Activated naive CD4-positive, alpha-beta T cell treated with anti-CD3 and anti-CD28 coated beads, Interleukin-2, amount 50 U/mL, for 16 hours (primary cell): ENCODE measurements around the gene TEAD1.

Experiments used
- DNase-seq: peaks from one replicate; pipeline ENCODE4 v3.0.0-alpha.2; 2020

The TEAD1 gene

DNA sequence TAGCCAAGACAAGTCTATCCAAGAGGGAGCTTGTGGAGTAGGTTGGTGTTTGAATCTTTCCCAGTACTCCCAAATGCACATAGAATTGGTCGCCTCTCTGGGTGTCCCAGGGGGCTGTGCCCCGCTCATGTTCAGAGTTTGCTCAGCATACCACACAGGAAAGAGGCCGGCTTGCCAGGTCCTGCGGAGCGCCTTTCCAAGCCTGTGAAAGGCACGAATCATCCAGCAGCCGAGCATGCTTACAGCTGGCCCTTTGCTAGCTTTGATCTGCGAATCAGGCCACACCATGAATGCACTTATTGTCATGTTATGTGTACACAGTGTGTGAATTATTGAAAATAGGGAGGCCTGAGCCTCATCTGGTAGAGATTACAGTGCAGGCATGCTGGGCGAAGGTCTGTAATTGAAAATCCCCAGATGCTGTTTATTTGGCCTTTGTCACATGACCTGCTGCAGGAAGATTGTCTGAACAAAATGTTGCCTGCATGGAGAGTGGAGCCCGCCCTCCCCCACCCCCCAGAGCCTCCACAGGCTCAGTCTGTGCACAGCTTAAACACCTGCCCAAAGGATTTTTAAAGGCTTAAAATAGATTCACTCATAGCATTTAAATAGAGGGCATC is 171.6 kb downstream of the TEAD1 start:
- DNase-seq: no peak

DNA sequence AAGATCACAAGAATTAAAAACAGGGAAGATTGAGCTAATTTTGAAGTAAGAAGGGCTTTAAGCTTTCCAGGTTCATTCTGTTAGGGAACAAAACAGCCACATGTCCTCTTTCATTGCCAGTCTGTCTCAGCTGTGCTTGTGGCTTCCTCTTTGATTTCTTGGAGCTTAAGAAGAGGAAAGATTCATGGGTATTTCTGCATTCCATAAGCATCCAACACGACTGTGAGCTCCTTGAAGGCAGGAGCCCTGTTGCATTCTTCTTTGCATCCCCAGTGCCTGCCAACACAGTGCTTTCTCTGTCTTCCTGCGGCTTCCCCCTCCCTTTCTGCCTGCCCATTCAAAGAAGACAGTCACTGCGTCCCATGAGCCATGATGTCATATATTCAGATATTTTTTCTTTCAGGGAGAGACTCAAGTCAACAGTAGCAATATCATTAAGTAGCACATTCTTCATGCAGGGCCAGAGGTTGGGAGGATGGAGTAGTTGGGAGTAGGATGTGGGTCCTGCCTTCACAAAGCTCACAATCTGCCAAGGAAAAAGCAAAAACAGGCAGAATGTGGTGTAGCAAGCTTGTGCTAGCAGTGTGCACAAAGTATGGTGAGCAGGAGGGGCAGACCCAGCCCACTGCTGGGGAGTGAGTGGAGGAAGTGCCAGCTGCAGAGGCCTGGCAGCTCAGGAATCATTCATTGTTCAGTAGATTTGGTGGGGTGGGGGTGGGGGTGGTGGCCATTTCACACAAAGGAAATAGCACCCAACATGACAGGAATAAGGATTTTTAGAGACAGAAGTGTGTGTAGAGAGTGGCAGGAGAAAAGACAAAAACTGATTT is 172.8 kb downstream of the TEAD1 start:
- DNase-seq: no peak

DNA sequence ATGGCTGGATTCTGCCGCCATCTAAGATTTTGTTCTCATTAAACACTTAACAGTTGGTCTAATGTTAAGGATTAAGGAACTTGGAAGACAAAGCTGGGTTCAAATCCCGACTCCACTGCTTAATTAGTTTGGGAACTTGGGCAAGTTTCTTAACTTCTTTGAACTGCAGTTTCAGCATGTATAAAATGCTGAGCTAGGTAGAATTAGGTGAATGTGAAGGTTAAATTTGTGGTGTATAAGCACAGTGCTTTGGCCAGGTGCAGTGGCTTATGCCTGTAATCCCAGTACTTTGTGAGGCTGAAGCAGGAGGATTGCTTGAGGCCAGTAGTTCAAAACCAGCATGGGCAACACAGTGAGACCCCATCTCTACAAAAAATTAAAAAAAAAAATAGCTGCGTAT is 174.2 kb downstream of the TEAD1 start:
- no peak for DNase-seq

DNA sequence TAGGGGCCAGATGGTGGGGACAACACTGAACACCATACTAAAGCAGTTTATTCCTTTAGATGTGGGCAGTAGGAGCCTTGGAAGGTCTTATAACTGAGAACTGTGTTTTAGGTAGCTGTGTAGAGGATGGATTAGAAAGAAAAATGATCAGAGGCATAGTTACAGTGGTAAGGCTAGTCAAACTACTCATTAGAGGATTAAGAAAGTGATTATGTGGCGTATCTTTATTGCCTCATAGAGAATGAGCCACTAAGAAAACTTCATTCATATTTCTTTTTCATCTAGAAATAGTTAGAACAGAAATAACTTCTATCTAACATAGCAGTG is 179.1 kb downstream of the TEAD1 start:
- DNase-seq: no peak

- no peak for DNase-seq
Measured at GRCh38 chr11:12853652-12854296, 179.6 kb downstream of the TEAD1 start.

DNA sequence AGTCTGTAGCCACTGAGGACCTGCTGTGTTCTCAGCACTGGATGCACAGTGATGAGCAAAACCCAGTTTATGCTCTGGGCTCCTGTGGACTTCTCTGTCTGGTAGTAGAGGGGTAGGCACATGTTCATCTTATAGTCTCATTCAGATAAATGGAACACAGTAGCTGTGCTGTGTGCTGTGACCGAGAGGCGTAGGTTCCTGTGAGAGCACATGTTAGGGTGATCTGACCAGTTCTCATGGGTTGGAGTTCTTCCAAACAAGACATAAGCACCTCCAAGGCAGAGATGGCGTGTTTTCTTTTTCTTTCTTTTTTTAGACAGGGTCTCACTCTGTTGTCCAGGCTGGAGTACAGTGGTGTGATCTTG is 180.1 kb downstream of the TEAD1 start:
- no peak for DNase-seq

DNA sequence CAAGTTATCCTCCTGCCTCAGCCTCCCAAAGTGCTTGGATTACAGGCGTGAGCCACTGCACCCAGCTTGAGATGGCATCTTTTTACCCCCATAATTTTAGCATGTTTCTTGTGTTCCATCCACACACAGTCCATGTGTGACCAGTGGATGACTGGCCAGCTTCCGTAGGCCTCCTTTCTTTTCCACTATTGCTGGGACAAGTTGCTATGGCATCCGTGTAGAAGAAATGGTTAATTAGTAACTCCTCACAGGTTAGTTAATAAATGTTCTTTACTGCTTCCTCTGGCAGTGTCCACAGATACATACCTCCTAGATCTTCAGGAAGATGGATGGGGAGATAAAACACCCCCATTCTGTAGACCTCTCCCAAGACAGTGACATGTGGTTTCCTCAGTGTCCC is 180.6 kb downstream of the TEAD1 start:
- DNase-seq: no peak

DNA sequence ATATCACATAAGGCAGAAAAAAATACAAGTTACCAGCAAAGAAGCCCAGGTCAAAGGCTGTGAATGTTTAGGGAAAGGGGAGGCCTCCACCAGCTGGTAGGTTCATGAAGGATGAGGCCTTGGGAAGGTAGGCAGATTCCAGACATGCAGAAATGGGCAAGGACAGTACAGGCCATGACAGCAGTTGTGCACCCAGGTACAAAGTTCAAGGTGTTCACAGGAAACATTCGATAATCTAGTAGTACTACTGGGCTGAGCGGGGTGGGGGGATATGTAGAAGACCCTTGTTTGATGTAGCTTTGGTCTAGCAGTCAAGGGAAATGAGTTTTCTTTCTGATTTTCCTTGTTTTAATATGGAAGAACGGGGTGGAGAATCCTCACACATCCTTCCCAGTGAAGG is 182.1 kb downstream of the TEAD1 start:
- no peak for DNase-seq

GRCh38 chr11:12857572-12857971 is 183.4 kb downstream of the TEAD1 start:
- no peak for DNase-seq

- no peak for DNase-seq
Measured at GRCh38 chr11:12859872-12860657, 185.8 kb downstream of the TEAD1 start.

DNA sequence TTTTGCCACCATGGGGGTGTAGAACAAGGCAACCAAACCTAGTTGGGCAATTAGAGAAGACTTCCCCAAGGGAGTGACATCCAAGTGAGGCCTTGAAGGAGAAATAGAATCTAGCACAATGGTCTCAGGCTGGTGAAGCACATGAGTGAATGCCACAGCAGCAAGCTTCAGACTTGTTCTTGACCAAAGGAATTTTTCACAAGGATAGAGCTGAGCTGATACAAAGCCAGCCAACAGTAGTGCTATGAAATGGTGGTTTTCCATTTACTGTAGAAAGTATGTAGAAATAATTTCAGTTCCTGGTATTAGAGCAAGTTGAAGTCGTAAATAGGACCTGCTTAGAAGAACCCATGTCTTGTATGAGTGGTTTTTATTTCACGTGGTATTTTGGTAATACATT is 186.6 kb downstream of the TEAD1 start:
- DNase-seq: no peak

DNA sequence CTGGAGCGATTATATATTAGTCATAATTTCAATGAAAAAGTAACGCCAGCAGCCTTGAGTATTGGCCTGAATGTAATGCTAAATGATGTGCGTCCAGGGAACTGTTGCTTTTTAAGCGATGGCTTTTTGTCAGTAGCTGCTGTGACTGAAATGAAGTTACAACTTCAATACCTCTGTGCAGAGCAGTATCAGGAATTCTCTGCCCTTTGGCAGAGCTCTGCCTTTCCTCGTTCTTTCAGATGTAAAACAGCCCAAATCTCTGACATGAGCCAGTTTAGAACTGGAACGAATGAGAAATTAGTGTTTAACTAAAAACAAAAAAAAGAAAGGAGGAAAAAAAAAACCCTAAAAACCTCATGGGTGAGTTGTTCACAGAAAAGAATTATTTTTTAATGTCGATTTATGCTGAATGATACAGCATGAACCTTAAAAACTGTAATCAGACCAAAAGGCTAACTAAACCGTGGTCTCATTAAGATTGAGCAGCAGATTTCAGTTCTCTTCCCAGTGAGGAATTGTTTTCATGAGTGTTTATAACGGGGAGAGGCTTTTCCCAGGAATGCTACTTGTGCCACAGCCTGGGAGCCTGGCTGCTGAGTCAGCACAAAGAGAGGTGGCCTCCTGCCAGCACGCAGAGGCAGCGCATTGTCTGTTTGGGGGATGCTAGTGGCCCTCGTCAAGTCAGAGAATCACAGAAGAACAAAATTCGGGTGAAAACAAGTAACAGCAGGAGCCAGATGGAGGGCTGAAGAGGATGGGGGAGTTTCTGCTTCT is 188.7 kb downstream of the TEAD1 start:
- no peak for DNase-seq

DNA sequence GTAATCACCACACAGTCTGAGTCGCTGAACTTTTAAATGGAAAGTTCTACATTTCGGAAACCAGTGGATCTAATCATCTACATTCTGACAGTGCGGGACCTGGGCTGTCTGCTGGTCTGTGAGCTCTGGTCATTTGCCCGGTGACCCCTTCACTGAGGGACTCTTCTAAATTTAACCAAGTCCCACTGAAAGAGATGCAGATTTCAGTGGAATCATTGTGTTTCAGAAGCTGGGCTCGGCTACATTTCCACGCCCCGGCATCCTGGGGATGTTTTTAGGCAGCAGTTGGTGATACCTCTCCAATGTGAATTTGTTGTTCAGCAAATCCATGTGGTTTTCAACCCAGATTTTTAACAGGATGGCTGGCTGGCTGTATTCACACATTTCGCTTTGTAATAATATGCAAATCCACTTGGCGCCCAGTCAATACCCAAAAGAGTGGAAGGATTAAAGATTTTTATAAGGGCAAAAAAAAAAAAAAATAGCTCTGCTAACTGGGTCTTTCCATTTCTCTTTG is 189.4 kb downstream of the TEAD1 start:
- no peak for DNase-seq

DNA sequence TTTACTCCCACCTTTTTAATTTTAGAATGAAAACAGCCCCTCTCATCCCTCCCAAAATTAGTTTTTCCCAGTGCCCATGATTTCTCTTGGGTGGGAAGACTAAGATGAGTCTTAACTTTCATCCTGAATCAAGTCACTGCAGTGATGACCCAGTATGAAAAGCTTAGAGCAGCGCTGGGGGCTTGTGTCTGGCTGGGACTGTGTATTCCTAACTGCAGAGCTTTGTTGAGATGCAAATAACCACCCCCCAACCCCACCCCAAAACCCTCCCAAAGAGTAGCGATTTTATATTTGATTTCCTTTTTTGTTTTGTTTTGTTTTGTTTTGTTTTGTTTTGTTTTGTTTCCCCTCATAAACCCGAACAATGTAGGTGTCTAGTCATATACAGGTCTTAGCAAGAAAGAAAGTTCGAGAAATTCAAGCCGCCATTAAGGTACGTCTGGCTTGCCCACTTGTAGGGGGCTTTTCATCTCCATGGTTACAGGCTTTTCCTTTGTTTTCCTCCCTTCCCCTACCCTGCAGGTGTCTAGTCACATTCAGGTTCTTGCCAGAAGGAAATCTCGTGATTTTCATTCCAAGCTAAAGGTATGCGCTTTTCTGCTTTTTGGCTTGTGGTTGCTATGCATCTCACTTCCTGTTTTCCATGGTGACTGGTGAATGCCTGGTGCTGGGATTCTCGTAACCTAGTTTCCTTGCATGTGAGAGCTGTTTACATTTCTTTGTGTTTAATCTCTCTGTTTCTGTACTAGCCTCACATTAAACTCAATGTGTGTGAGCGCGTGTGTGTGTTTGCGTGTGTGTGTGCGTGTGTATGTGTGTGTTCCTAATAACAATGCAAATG is 190.3 kb downstream of the TEAD1 start:
- no peak for DNase-seq

- DNase-seq: no peak
Measured at GRCh38 chr11:12865863-12866595, 191.8 kb downstream of the TEAD1 start.

DNA sequence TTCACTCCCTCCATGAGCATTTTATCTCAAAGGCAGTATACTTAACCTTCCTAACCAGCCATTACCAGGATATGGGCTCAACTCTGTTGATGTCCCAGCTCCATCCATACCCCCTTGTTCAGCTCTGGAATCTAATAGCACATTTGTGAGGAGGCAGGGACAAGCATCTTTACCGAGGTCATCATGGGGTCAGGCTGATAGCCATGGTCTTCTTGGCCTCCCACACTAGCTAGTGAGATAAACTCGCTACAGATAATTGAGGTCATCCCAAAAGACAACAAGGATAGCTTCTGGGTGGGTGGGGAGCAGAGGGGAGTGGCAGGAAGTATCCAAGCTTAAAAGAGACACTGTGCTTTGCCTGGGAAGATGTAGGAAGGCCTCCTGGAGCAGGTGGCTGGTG is 193.3 kb downstream of the TEAD1 start:
- DNase-seq: no peak

DNA sequence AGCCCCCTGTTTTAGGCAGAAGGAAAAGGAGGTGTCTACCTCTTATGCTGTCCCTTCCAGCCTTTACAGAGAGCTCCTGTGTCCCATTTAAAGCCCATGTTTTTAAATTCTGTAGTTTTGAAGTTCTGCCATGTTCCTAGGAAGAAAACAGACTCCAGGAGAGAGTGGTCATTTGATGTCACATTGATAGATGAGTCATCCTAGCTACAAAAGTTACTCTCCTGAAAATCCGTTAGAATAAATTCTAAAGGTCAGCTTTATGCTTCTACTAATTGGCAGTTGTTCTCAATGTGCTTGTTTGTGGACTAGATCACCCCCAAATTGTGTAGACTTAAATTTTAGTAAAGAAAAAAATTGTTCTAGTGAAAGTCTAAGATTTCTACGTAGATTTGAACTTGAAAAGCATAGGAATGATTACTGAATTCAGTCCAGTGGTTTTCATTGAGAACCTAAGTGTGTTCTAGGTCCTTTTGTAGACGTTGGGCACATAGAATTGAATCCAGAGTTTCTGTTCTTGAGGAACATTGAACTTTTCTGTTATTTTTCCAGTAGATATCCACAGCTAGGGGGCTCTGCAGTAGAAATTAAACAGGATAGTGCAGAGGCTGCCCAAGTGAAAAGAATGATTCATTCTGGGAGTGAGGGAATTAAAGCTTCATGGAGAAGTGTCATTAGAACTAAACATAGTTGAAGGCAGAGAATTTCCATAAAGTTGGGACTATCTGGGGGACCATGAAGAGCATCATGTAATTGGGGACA is 194.3 kb downstream of the TEAD1 start:
- DNase-seq: no peak

- DNase-seq: no peak
Measured at GRCh38 chr11:12871241-12871640, 197.0 kb downstream of the TEAD1 start.

GRCh38 chr11:12871788-12872321 is 197.6 kb downstream of the TEAD1 start:
- DNase-seq: no peak

- no peak for DNase-seq
Measured at GRCh38 chr11:12876340-12876739, 202.1 kb downstream of the TEAD1 start.
